GM12878 (cell line): ENCODE measurements around the gene LIN7C. TPM values are rescaled to one million over a fixed set of nuclear protein-coding genes. Genes with fewer than 3 reads are reported as not detected.

ENCODE experiments used
- ATAC-seq: fragments of 200-7000 bp; cut with Tn5 transposase; 3 replicates; pipeline ENCODE4 v1.9.1; 2020; ENCODE audit warnings: mild to moderate bottlenecking, moderate library complexity
- BruUV-seq: library from RNA; stranded (reverse); fragments of 400-500 nt; replicated peaks from 2 replicates; lab custom pipeline; 2021; lab: Mats Ljungman, UMichigan
- CTCF ChIA-PET: fragments of 300-600 bp; sonication (Branson Sonifier 250); formaldehyde crosslinking; extraction: SDS; loops from one replicate; lab custom pipeline; 2021; ENCODE audit warnings: inconsistent platforms; lab: Yijun Ruan, JAX
- POLR2A ChIA-PET: fragments of 350-600 bp; formaldehyde crosslinking; extraction: SDS; loops from one replicate; lab custom pipeline; 2021; ENCODE audit warnings: inconsistent platforms; lab: Charles Lee
- RAD21 ChIA-PET: fragments of 300-600 bp; sonication (Branson Sonifier 250); formaldehyde crosslinking; loops from one replicate; lab custom pipeline; 2023; ENCODE audit warnings: antibody characterized with exemption; ENCODE audit not compliant: unreplicated experiment; lab: Charles Lee
- SMC1A ChIA-PET: fragments of 300-600 bp; sonication (Branson Sonifier 250); formaldehyde crosslinking; loops from one replicate; lab custom pipeline; 2023; ENCODE audit not compliant: unreplicated experiment, uncharacterized antibody; lab: Charles Lee
- DNase-seq: peaks from one replicate; pipeline ENCODE4 v3.0.0-alpha.2; 2011; ENCODE audit warnings: low read depth, low spot score
- FAIRE-seq: peaks from 3 replicates; lab custom pipeline; 2011; peaks lifted over from hg19 to GRCh38; lab: Jason Lieb, UNC
- H2AFZ ChIP-seq: 2 replicates; pipeline ENCODE4 v1.6.0; 2011; ENCODE audit warnings: low read depth, low read length, control low read depth; ENCODE audit not compliant: control insufficient read depth
- H3K27ac ChIP-seq: 2 replicates; pipeline ENCODE4 v1.5.1; 2011; ENCODE audit warnings: control low read depth; ENCODE audit not compliant: control insufficient read depth, insufficient read depth
- H3K27me3 ChIP-seq, 2 experiments: replicated peaks in 1 of 2; 2 replicates each; pipeline versions ENCODE4 v1.6.0 to v1.6.1; 2011; ENCODE audit warnings: low read length in 1 of 2; ENCODE audit not compliant: control insufficient read depth in 2 of 2, insufficient read depth in 2 of 2
- H3K36me3 ChIP-seq, 2 experiments: 2 replicates each; pipeline ENCODE4 v1.5.1; 2011; ENCODE audit warnings: low read length in 1 of 2; ENCODE audit not compliant: control insufficient read depth in 2 of 2, insufficient read depth in 2 of 2
- H3K4me1 ChIP-seq: 2 replicates; pipeline ENCODE4 v1.6.1; 2011; ENCODE audit warnings: mild to moderate bottlenecking, low read length, moderate library complexity, mixed read lengths; ENCODE audit not compliant: control insufficient read depth, insufficient read depth
- H3K4me2 ChIP-seq: 2 replicates; pipeline ENCODE4 v1.6.0; 2011; ENCODE audit warnings: control low read depth; ENCODE audit not compliant: control insufficient read depth, insufficient read depth
- H3K4me3 ChIP-seq: fragments of 200-600 bp; sonication (generic); 2 replicates; pipeline ENCODE4 v1.5.1; 2016
- H3K79me2 ChIP-seq: 2 replicates; pipeline ENCODE4 v1.6.0; 2011; ENCODE audit warnings: low read length; ENCODE audit not compliant: control insufficient read depth, insufficient read depth
- H3K9ac ChIP-seq: 2 replicates; pipeline ENCODE4 v1.8.0; 2011; ENCODE audit warnings: low read length, control low read depth, mixed read lengths; ENCODE audit not compliant: control insufficient read depth, insufficient read depth
- H3K9me3 ChIP-seq: replicated peaks from 3 replicates; pipeline ENCODE4 v1.5.1; 2011; ENCODE audit warnings: mild to moderate bottlenecking, low read length; ENCODE audit not compliant: control insufficient read depth, insufficient read depth
- H4K20me1 ChIP-seq: 2 replicates; pipeline ENCODE4 v1.6.0; 2011; ENCODE audit not compliant: control insufficient read depth, insufficient read depth
- CHD2 ChIP-seq: IDR thresholded peaks from 2 replicates; pipeline ENCODE4 v1.6.1; 2011; ENCODE audit warnings: low read depth, low read length, improper control_type of control experiment, borderline replicate concordance
- CREM ChIP-seq: IDR thresholded peaks from 2 replicates; pipeline ENCODE4 v1.6.1; 2014; ENCODE audit warnings: antibody characterized with exemption, low read depth
- DPF2 ChIP-seq: fragments of 450-650 bp; IDR thresholded peaks from 2 replicates; pipeline ENCODE4 v1.6.1; 2017; ENCODE audit warnings: mild to moderate bottlenecking
- E2F8 ChIP-seq: fragments of 450-650 bp; IDR thresholded peaks from 2 replicates; pipeline ENCODE4 v1.6.1; 2018; ENCODE audit warnings: mild to moderate bottlenecking, low read depth, moderate library complexity; ENCODE audit not compliant: partially characterized antibody
- IRF3 ChIP-seq: fragments of 450-650 bp; IDR thresholded peaks from 2 replicates; pipeline ENCODE4 v1.6.1; 2014; ENCODE audit warnings: mild to moderate bottlenecking
- LARP7 ChIP-seq: fragments of 450-650 bp; IDR thresholded peaks from 2 replicates; pipeline ENCODE4 v1.6.1; 2017; ENCODE audit warnings: mild to moderate bottlenecking
- MEF2A ChIP-seq: IDR thresholded peaks from 2 replicates; pipeline ENCODE4 v1.6.1; 2011; ENCODE audit warnings: low read depth, mild to moderate bottlenecking, low read length, moderate library complexity; ENCODE audit not compliant: insufficient read depth
- MTA3 ChIP-seq: IDR thresholded peaks from 2 replicates; pipeline ENCODE4 v1.6.1; 2012; ENCODE audit warnings: low read length, inconsistent platforms, borderline replicate concordance
- POLR2AphosphoS2 ChIP-seq: IDR thresholded peaks from 2 replicates; pipeline ENCODE4 v1.6.1; 2011; ENCODE audit warnings: low read depth, mild to moderate bottlenecking, low read length, improper control_type of control experiment, moderate library complexity
- RFX5 ChIP-seq: IDR thresholded peaks from 2 replicates; pipeline ENCODE4 v1.6.1; 2011; ENCODE audit warnings: low read depth, low read length, improper control_type of control experiment
- SIN3A ChIP-seq: IDR thresholded peaks from 2 replicates; pipeline ENCODE4 v1.6.1; 2012; ENCODE audit warnings: low read depth, low read length, improper control_type of control experiment
- SMAD1 ChIP-seq: fragments of 450-650 bp; IDR thresholded peaks from 2 replicates; pipeline ENCODE4 v1.6.1; 2018; ENCODE audit warnings: mild to moderate bottlenecking, low read depth; ENCODE audit not compliant: partially characterized antibody
- ZBTB4 ChIP-seq: fragments of 450-650 bp; formaldehyde crosslinking; IDR thresholded peaks from 2 replicates; pipeline ENCODE4 v1.4.0; 2022; ENCODE audit warnings: mild to moderate bottlenecking, moderate library complexity
- ZSCAN29 ChIP-seq: fragments of 450-650 bp; IDR thresholded peaks from 2 replicates; pipeline ENCODE4 v1.6.1; 2017; ENCODE audit warnings: mild to moderate bottlenecking, moderate library complexity
- WGBS: methylation state at CpG from one replicate; pipeline ENCODE4 v1.1.6; 2016; ENCODE audit warnings: low lambda C conversion rate; ENCODE audit not compliant: insufficient replicate concordance, insufficient coverage; ENCODE audit errors: missing lambda C conversion rate; 5-methylcytosine and 5-hydroxymethylcytosine counted together
- in situ Hi-C: fragments of 300-500 bp; cut with MboI; formaldehyde crosslinking; loops from 9 replicates; pipeline ENCODE4 v1.14.3; 2018; ENCODE audit warnings: mixed read lengths
- intact Hi-C: fragments of 100-400 bp; cut with micrococcal nuclease; formaldehyde crosslinking; loops from one replicate; pipeline ENCODE4 v1.14.2; 2022; ENCODE audit not compliant: unreplicated experiment
- polyA plus RNA-seq, 11 experiments: library from polyadenylated mRNA; depleted of rRNA in 4 of 11; unstranded in 6 of 11; stranded (reverse) in 5 of 11; fragments of >200 nt; fragmentation: Nextera tagmentation in 4 of 11; fragmentation: Illumina TruSeq in 1 of 11; extraction: Ambion mirVana in 4 of 11; extraction: Trizol in 1 of 11; gene quantifications; 1 replicate in 1 of 11; 2 replicates in 10 of 11; pipeline versions ENCODE4 v1.2.1 to v1.2.3, GENCODE V29; 2011 to 2016; ENCODE audit warnings: inconsistent platforms in 2 of 11, missing spikeins in 2 of 11, low read depth in 1 of 11
- total RNA-seq, 4 experiments: library from RNA; depleted of rRNA in 3 of 4; stranded (reverse); fragments of >200 nt in 3 of 4; fragmentation: Illumina TruSeq in 1 of 4; extraction: Trizol in 1 of 4; gene quantifications; 2 replicates each; pipeline versions ENCODE4 v1.2.1 to v1.2.3, GENCODE V29; 2013 to 2021

The LIN7C gene
- total and polyA plus RNA-seq, 10 of the 15 experiments (the other 5 are each of a cell fraction or from before 2014, with no cell fraction given) = 6.0 to 23.7 (median 15.1) TPM

- no peak for TF ChIP-seq ZBTB4 (CRISPR knock-in tag)
- no peak for TF ChIP-seq POLR2AphosphoS2
- no peak for TF ChIP-seq CREM
These were observed 49.7 kb downstream of the LIN7C start (continued) for GRCh38 chr11:27456795-27457329.

- Histone ChIP-seq H3K4me1 (no peaks in the 10 kb centered on the region), H4K20me1 (no peaks in the 10 kb centered on the region), H3K4me3 (no peak overlapping the region), H3K79me2 (no peaks in the 10 kb centered on the region), H3K27me3 (no peaks in the 10 kb centered on the region), H2AFZ (no peak overlapping the region), H3K27ac (no peak overlapping the region), H3K9ac (no peak overlapping the region), H3K4me2 (no peak overlapping the region), H3K9me3 (no peaks in the 10 kb centered on the region), H3K36me3 (no peaks in the 10 kb centered on the region)
- CTCF ChIA-PET = interaction anchor here (1.0 kb wide), 1 partner anchor 29 kb away, joined by 4 read pairs; no protein-coding TSS in a partner anchor
- DNase-seq (no peak), ATAC-seq (no peak), FAIRE-seq (no peak)
- RAD21 ChIA-PET = no interaction called here
- SMC1A ChIA-PET = no interaction called here
- in situ Hi-C loops (no loop called here), intact Hi-C loops (no loop called here)
- BruUV-seq = no TSS peak
- POLR2A ChIA-PET = no interaction called here
- 0% methylated on average over 2 of the region's 2 CpGs for WGBS
- TF ChIP-seq CHD2 (no peak), SMAD1 (no peak), CREM (no peak), MEF2A (no peak), LARP7 (no peak), ZSCAN29 (no peak), IRF3 (no peak), SIN3A (no peak), MTA3 (no peak), E2F8 (no peak), RFX5 (no peak), DPF2 (no peak)
These were observed 50.3 kb downstream of the LIN7C start for GRCh38 chr11:27456140-27456794.
